Measurements from ENCODE around the gene NEGR1.
A peak's percentile ranks its signal among the peaks of the same experiment; 100 is the strongest.

Gene NEGR1

GRCh38 chr1:71967670-71968069 lies 314.7 kb downstream of the NEGR1 start:
- Histone ChIP-seq H3K79me2 (ENCODE audit: insufficient read depth, low read length) (no peaks in the 10 kb centered on the region), H3F3A (ENCODE audit: low read depth) (no peaks in the 10 kb centered on the region), H3K27me3 (ENCODE audit: insufficient read depth, low read length, poor library complexity, severe bottlenecking) (no peaks in the 10 kb centered on the region), H3K36me3 (ENCODE audit: insufficient read depth, low read length) (no peaks in the 10 kb centered on the region), H2AFZ (ENCODE audit: low read length) (peak overlapping the region; percentile 28; the same call in 1 of the 2 replicates), H4K20me1 (ENCODE audit: insufficient read depth, low read length, poor library complexity, severe bottlenecking) (no peaks in the 10 kb centered on the region), H3K4me2 (ENCODE audit: low read depth, low read length, poor library complexity, severe bottlenecking) (peak overlapping the region; percentile 18), H3K4me3 (ENCODE audit: low read length, poor library complexity, severe bottlenecking) (no peak overlapping the region), H3K9me3 (ENCODE audit: insufficient read depth, low read depth, low read length) (no peaks in the 10 kb centered on the region), H3K4me1 (ENCODE audit: insufficient read depth, low read length, poor library complexity, severe bottlenecking) (peaks cover 7% of the 10 kb centered on the region), H3K9ac (ENCODE audit: low read depth, low read length, poor library complexity, severe bottlenecking) (no peak overlapping the region), H3K9me2 (replicated peaks; ENCODE audit: low read depth, low read length) (no peaks in the 10 kb centered on the region)
- no peak for TF ChIP-seq EZH2phosphoT487 (IDR thresholded peaks at IDR 0.05; ENCODE audit: borderline replicate concordance)
- TF ChIP-seq, protein P1, sequence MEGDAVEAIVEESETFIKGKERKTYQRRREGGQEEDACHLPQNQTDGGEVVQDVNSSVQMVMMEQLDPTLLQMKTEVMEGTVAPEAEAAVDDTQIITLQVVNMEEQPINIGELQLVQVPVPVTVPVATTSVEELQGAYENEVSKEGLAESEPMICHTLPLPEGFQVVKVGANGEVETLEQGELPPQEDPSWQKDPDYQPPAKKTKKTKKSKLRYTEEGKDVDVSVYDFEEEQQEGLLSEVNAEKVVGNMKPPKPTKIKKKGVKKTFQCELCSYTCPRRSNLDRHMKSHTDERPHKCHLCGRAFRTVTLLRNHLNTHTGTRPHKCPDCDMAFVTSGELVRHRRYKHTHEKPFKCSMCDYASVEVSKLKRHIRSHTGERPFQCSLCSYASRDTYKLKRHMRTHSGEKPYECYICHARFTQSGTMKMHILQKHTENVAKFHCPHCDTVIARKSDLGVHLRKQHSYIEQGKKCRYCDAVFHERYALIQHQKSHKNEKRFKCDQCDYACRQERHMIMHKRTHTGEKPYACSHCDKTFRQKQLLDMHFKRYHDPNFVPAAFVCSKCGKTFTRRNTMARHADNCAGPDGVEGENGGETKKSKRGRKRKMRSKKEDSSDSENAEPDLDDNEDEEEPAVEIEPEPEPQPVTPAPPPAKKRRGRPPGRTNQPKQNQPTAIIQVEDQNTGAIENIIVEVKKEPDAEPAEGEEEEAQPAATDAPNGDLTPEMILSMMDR (conservative IDR thresholded peaks at IDR 0.05; ENCODE audit: low read length) = no peak

- no peaks in the 10 kb centered on the region for H3K27me3 ChIP-seq (ENCODE audit: insufficient read depth, low read length, poor library complexity, severe bottlenecking)
- no peak overlapping the region for H3K9ac ChIP-seq (ENCODE audit: low read depth, low read length, poor library complexity, severe bottlenecking)
- H3K9me2 ChIP-seq (replicated peaks; ENCODE audit: low read depth, low read length) = no peaks in the 10 kb centered on the region
- H3K4me1 ChIP-seq (ENCODE audit: insufficient read depth, low read length, poor library complexity, severe bottlenecking) = peaks cover 7% of the 10 kb centered on the region
- no peak overlapping the region for H3K4me2 ChIP-seq (ENCODE audit: low read depth, low read length, poor library complexity, severe bottlenecking)
- TF ChIP-seq, protein P1 (conservative IDR thresholded peaks at IDR 0.05; ENCODE audit: low read length) = no peak
- no peak for TF ChIP-seq EZH2phosphoT487 (IDR thresholded peaks at IDR 0.05; ENCODE audit: borderline replicate concordance)
- no peak overlapping the region for H3K4me3 ChIP-seq (ENCODE audit: low read length, poor library complexity, severe bottlenecking)
- no peaks in the 10 kb centered on the region for H4K20me1 ChIP-seq (ENCODE audit: insufficient read depth, low read length, poor library complexity, severe bottlenecking)
- no peaks in the 10 kb centered on the region for H3K79me2 ChIP-seq (ENCODE audit: insufficient read depth, low read length)
- no peaks in the 10 kb centered on the region for H3K9me3 ChIP-seq (ENCODE audit: insufficient read depth, low read depth, low read length)
- H3F3A ChIP-seq (ENCODE audit: low read depth) = no peaks in the 10 kb centered on the region
- no peaks in the 10 kb centered on the region for H3K36me3 ChIP-seq (ENCODE audit: insufficient read depth, low read length)
- H2AFZ ChIP-seq (ENCODE audit: low read length) = no peak overlapping the region
Measured at GRCh38 chr1:71964188-71964587, 318.2 kb downstream of the NEGR1 start.

DNA sequence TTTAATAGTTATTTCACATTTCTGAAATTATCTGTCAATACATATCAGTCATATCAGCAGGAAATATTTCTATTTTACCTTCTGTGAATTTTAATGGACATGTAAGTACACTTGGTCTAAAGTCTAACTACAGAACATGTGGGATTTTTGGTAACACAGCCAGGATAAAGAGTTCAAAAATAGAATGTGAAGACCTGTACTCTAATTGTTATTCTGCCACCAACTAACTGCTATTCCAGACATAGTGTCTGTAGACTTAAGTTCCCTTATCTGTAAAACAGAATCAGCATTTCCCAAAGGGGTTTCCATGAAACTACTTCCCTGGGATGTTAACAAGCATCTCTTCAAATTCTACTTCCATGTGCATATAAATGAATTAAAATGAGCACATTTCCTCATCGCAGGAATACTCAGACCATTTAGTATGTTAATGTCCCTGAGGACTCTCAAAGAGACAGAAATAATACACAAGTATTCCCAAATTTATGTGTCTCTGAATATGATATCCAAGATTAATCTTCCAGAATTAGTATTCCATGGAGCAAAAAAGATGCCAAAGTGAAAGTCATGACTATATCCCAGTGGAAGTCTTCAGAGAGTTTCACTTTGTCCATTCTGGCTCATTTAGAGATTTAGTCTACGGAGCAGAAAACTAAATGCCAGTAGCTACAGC lies 325.6 kb downstream of the NEGR1 start:
- no peaks in the 10 kb centered on the region for H3K79me2 ChIP-seq (ENCODE audit: insufficient read depth, low read length)
- H2AFZ ChIP-seq (ENCODE audit: low read length) = peak overlapping the region; percentile 28; the same call in 1 of the 2 replicates
- no peak overlapping the region for H3K9ac ChIP-seq (ENCODE audit: low read depth, low read length, poor library complexity, severe bottlenecking)
- H3K4me3 ChIP-seq (ENCODE audit: low read length, poor library complexity, severe bottlenecking) = no peak overlapping the region
- peaks cover 4% of the 10 kb centered on the region; the same call in 1 of the 2 replicates for H3K9me3 ChIP-seq (ENCODE audit: insufficient read depth, low read depth, low read length)
- no peak overlapping the region for H3K4me2 ChIP-seq (ENCODE audit: low read depth, low read length, poor library complexity, severe bottlenecking)
- H3K4me1 ChIP-seq (ENCODE audit: insufficient read depth, low read length, poor library complexity, severe bottlenecking) = no peaks in the 10 kb centered on the region
- no peaks in the 10 kb centered on the region for H3K9me2 ChIP-seq (replicated peaks; ENCODE audit: low read depth, low read length)
- no peaks in the 10 kb centered on the region for H3K36me3 ChIP-seq (ENCODE audit: insufficient read depth, low read length)
- TF ChIP-seq EZH2phosphoT487 (IDR thresholded peaks at IDR 0.05; ENCODE audit: borderline replicate concordance) = no peak
- TF ChIP-seq, protein P1 (conservative IDR thresholded peaks at IDR 0.05; ENCODE audit: low read length) = no peak
- H3K27me3 ChIP-seq (ENCODE audit: insufficient read depth, low read length, poor library complexity, severe bottlenecking) = no peaks in the 10 kb centered on the region
- no peaks in the 10 kb centered on the region for H4K20me1 ChIP-seq (ENCODE audit: insufficient read depth, low read length, poor library complexity, severe bottlenecking)
- no peaks in the 10 kb centered on the region for H3F3A ChIP-seq (ENCODE audit: low read depth)

Measured in Loucy (cell line).